Thoracic aorta (tissue), 2 donors: ENCODE data around the gene EIF4E3. TPM values are rescaled to one million over a fixed set of nuclear protein-coding genes. Genes with fewer than 3 reads are reported as not detected.

Experiments used
- ATAC-seq: fragments of 150-250 bp; one replicate; pipeline ENCODE4 v1.8.0; 2017; ENCODE audit warnings: low read depth; ENCODE audit not compliant: insufficient number of reproducible peaks, low FRiP score
- DNase-seq: peaks from one replicate; pipeline ENCODE4 v3.0.0-alpha.2; 2020; ENCODE audit warnings: low spot score
- H3K27ac ChIP-seq, 2 donors: fragments of 200-600 bp; sonication (generic); 1 replicate in 1 of 2; 2 replicates in 1 of 2; pipeline ENCODE4 v1.5.1; 2016; ENCODE audit warnings: mild to moderate bottlenecking in 2 of 2, moderate library complexity in 2 of 2
- H3K27me3 ChIP-seq: fragments of 200-600 bp; sonication (generic); replicated peaks from 2 replicates; pipeline ENCODE4 v1.6.0; 2016; ENCODE audit warnings: mild to moderate bottlenecking; ENCODE audit not compliant: insufficient read depth
- H3K36me3 ChIP-seq: fragments of 200-600 bp; sonication (generic); one replicate; pipeline ENCODE4 v1.5.1; 2016
- H3K4me1 ChIP-seq, 2 donors: fragments of 200-600 bp; sonication (generic); 1 replicate in 1 of 2; 2 replicates in 1 of 2; pipeline versions ENCODE4 v1.5.1 to v1.6.0; 2016; ENCODE audit warnings: low read depth in 2 of 2, mild to moderate bottlenecking in 1 of 2; ENCODE audit not compliant: control insufficient read depth in 1 of 2
- H3K4me3 ChIP-seq: fragments of 200-600 bp; sonication (generic); 2 replicates; pipeline ENCODE4 v1.5.1; 2016; ENCODE audit warnings: mild to moderate bottlenecking
- H3K9me3 ChIP-seq: fragments of 200-600 bp; sonication (generic); 2 replicates; pipeline ENCODE4 v1.5.1; 2016
- total RNA-seq, 2 donors: library from RNA; depleted of rRNA; stranded (reverse); fragments of >200 nt; gene quantifications; one replicate each; pipeline versions ENCODE4 v1.1.0 to v1.2.3, GENCODE V29; 2016
- TF ChIP-seq, protein P1 (sequence below): fragments of 200-600 bp; sonication (generic); IDR thresholded peaks from one replicate; pipeline ENCODE4 v1.5.1; 2019; ENCODE audit warnings: antibody characterized with exemption

The EIF4E3 gene
- total RNA-seq, 2 donors from 2014 or later = 8.8 to 12.1 TPM

DNA sequence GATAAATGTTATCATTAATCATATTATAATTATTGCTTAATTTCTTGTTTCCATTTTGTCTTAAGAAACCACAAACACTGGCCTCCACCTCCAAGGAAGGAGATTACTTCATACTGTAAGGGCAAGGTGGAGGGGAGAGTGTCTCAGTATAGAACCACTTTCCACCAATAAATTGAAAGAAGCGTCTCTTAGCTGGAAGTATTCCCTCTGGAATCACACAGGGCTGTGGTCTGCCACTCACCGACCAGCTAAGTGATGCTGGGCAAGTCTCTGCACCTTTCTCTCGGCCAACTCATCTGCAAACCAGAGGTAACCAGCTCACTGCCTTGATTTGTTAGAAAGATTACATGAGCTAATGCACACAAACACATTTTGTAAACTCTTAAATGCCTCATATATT is 63.1 kb downstream of the EIF4E3 start:
- no peaks in the 10 kb centered on the region for H3K36me3 ChIP-seq
- no peak overlapping the region for H3K27ac ChIP-seq
- no peak for DNase-seq
- H3K4me3 ChIP-seq = no peak overlapping the region
- H3K9me3 ChIP-seq = no peaks in the 10 kb centered on the region
- peaks cover 8 to 16% of the 10 kb centered on the region in 2 donors for H3K4me1 ChIP-seq
- TF ChIP-seq, protein P1, sequence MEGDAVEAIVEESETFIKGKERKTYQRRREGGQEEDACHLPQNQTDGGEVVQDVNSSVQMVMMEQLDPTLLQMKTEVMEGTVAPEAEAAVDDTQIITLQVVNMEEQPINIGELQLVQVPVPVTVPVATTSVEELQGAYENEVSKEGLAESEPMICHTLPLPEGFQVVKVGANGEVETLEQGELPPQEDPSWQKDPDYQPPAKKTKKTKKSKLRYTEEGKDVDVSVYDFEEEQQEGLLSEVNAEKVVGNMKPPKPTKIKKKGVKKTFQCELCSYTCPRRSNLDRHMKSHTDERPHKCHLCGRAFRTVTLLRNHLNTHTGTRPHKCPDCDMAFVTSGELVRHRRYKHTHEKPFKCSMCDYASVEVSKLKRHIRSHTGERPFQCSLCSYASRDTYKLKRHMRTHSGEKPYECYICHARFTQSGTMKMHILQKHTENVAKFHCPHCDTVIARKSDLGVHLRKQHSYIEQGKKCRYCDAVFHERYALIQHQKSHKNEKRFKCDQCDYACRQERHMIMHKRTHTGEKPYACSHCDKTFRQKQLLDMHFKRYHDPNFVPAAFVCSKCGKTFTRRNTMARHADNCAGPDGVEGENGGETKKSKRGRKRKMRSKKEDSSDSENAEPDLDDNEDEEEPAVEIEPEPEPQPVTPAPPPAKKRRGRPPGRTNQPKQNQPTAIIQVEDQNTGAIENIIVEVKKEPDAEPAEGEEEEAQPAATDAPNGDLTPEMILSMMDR = no peak
- no peaks in the 10 kb centered on the region for H3K27me3 ChIP-seq
- no peak for ATAC-seq

DNA sequence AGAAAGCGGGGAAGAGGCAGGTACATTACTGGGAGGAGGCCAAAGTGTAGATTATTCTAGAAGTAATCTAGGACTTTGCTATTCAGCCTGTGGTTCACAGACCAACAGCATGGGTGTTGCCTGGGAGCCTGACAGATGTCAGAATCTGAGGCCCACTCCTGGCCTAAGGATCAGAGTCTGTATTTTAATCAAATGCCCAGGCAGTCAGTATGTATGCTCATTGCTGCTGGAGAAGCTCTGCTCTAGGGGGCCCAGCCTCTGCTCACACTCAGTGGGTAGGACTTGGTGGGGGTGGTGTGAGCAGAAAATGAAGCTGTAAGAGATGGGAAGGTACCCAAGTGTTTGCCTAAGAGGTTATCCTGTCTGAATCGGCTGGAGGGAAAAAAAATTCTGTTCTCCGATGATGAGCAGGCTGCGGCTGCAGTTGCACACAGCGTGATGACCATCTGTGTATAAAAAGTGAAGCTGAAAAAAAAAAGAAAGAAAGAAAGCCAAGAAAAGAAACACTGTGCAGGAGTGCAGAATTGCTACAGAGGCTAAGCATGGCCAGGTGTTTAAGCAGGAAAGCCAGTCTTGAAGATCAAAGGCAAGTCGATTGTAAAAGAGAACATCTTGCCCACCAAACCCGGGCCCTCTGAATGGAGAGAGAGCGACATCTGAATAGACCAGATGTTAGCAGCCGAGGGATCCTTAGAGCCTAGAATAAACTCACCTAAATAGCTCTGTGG is 65.2 kb downstream of the EIF4E3 start:
- no peak for DNase-seq
- Histone ChIP-seq H3K27me3 (no peaks in the 10 kb centered on the region), H3K4me1 (peaks cover 8 to 16% of the 10 kb centered on the region in 2 donors), H3K9me3 (no peaks in the 10 kb centered on the region), H3K4me3 (no peak overlapping the region), H3K36me3 (no peaks in the 10 kb centered on the region), H3K27ac (no peak overlapping the region)
- no peak for ATAC-seq
- TF ChIP-seq, protein P1 = no peak

DNA sequence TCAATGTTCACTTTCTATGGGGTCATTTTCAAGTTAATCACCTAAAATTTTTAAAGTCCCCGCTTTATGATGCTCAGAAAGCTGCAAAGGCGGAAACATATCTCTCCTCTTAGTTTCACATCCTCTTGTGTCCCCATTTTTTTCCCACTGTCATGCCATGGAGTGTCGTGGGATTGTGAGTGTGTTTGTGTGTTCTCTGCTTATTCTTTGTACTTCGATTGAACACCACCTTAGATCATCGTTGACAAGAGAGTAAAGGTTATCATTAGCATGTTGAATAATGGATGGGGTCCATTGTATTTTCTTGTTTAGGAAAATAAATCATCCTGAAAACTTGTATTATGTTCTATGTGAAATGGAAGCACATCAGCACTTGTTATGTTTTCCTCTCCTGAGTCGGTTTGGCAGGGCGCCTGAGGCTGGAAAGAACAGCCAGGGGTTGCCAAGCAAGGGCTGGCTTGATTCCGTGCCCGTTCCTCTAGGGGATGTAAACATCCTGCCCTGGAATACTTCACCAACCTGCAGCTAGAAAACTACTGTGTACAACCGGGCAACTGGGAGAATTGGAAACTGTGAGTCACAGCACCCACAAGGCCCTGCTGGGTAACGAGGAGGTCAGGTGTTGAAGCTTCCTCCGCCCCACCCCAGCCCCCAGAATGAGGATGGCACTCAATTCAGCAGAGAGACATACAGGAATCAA is 67.2 kb downstream of the EIF4E3 start:
- H3K9me3 ChIP-seq = no peaks in the 10 kb centered on the region
- TF ChIP-seq, protein P1 = no peak
- H3K4me1 ChIP-seq = peaks cover 8 to 16% of the 10 kb centered on the region in 2 donors
- H3K27ac ChIP-seq = peak overlapping the region; percentile 47 to 72
- DNase-seq = peak; percentile 69
- peak overlapping the region; percentile 29 for H3K4me3 ChIP-seq
- no peaks in the 10 kb centered on the region for H3K36me3 ChIP-seq
- H3K27me3 ChIP-seq = no peaks in the 10 kb centered on the region
- ATAC-seq = peak; percentile 72

DNA sequence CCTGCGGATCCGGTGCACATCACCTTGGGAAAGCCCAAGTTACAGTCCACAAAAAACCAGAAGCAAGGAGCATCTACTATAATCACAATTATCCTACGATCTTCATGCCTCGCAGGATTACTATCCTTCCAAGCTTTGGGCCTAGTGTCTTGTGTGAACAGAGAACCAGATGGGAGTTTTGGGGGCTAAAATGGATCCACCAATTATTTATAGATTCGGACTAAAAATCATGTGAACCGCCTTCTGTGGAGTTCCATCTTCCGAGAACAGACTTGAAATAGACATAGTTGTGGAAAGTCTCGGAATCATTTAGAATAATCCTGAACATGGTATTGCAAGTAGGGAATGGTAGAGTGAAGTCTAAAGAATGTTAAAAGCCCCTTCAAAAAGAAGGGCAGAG is 70.1 kb downstream of the EIF4E3 start:
- Histone ChIP-seq H3K27me3 (no peaks in the 10 kb centered on the region), H3K4me3 (no peak overlapping the region), H3K4me1 (peaks cover 8 to 16% of the 10 kb centered on the region in 2 donors), H3K27ac (no peak overlapping the region), H3K36me3 (no peaks in the 10 kb centered on the region), H3K9me3 (no peaks in the 10 kb centered on the region)
- ATAC-seq (no peak), DNase-seq (no peak)
- TF ChIP-seq, protein P1 = no peak

DNA sequence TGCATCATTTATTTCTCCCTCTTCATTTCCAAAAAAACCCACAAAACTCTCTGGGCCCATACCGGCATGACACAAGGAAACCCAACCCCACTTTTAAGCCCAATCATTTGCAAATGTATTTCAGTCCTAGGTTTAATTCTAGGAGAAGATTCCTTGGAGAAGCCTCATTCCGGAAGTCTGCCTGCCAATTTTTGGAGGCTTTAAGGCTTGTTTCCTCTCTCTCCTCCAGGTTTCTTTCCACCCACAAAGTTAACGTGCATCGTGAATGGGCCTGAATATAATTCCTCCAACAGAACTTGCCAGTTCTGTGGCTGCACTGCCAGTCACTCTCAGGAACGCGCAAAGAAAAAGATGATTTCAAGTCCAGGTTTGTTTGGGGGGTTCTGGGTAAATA is 71.8 kb downstream of the EIF4E3 start:
- no peaks in the 10 kb centered on the region for H3K9me3 ChIP-seq
- TF ChIP-seq, protein P1 = no peak
- no peaks in the 10 kb centered on the region for H3K36me3 ChIP-seq
- no peak overlapping the region for H3K27ac ChIP-seq
- H3K4me1 ChIP-seq = peaks cover 6 to 12% of the 10 kb centered on the region in 2 donors
- ATAC-seq (no peak), DNase-seq (no peak)
- H3K4me3 ChIP-seq = no peak overlapping the region
- no peaks in the 10 kb centered on the region for H3K27me3 ChIP-seq
